Measurements from ENCODE around the gene CDH11. TPM values are rescaled to one million over a fixed set of nuclear protein-coding genes. Genes with fewer than 3 reads are reported as not detected.

The CDH11 gene
- total RNA-seq, 1 donor from 2014 or later, result 94.1 TPM

GRCh38 chr16:65062736-65063583 lies 58.9 kb downstream of the CDH11 start:
- peaks cover 6% of the 10 kb centered on the region for H3K4me1 ChIP-seq
- ATAC-seq (peak in 1 of 2 donors; percentile 54), DNase-seq (no peak)
- no peak overlapping the region for H3K4me3 ChIP-seq
- H3K9me3 ChIP-seq, result no peaks in the 10 kb centered on the region
- no peaks in the 10 kb centered on the region for H3K36me3 ChIP-seq
- no peak overlapping the region for H3K27ac ChIP-seq
- no peak for TF ChIP-seq CTCF (IDR thresholded peaks at IDR 0.05)
- intact Hi-C loops (cut with DNase I), result no loop called here
- H3K27me3 ChIP-seq (ENCODE audit: low read depth), result no peaks in the 10 kb centered on the region

DNA sequence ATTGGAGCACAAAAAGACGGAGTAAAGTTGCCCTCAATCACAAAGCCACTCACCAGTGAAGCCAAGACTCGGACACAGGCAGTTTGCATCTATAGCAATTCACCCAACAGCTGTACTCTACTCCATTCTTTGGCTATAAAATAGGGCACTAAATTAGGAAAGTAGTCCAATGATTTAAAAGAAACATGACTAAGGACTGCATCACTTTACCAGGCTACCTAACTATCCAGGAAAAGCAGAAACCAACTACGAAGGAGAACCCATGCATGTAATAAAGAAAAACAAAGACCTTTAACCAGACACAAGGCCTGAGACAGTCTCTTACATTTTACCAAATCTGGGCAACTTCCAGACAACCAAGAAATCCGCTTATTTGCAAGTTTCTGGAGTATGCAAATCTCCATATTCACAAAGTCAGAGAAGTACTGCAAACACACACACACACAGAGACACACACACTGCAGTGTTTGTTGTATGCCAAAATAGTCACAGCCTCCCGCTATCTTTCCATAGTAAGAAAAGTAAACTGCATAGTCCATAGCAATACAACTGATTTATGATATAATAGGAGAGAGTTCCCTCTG lies 59.8 kb downstream of the CDH11 start:
- ATAC-seq, result no peak
- Histone ChIP-seq H3K9me3 (no peaks in the 10 kb centered on the region), H3K27me3 (ENCODE audit: low read depth) (no peaks in the 10 kb centered on the region), H3K36me3 (no peaks in the 10 kb centered on the region), H3K4me1 (peaks cover 6% of the 10 kb centered on the region), H3K27ac (no peak overlapping the region), H3K4me3 (no peak overlapping the region)
- intact Hi-C loops (cut with DNase I), result no loop called here
- no peak for DNase-seq
- no peak for TF ChIP-seq CTCF (IDR thresholded peaks at IDR 0.05)

DNA sequence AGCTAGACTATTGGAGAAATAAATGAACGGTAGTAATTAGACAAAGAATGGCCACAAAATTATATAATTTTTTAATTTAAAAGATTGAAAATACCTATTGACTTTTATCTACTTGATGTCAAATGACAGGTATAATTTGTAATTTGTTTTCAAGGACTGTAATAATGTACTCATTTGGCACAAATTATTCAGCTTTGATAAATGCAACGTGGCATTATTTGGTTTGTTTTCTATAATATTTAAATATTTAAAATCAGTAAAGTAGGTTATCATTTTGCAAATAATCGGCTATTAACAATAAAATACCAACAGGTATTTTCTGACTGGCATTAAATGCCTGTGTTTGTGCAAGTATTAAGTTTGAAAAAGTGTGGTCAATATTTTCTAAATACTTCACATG lies 60.6 kb downstream of the CDH11 start:
- Histone ChIP-seq H3K4me3 (no peak overlapping the region), H3K27me3 (ENCODE audit: low read depth) (no peaks in the 10 kb centered on the region), H3K27ac (no peak overlapping the region), H3K36me3 (no peaks in the 10 kb centered on the region), H3K9me3 (no peaks in the 10 kb centered on the region), H3K4me1 (peaks cover 6% of the 10 kb centered on the region)
- ATAC-seq, result no peak
- DNase-seq, result no peak
- intact Hi-C loops (cut with DNase I), result no loop called here
- TF ChIP-seq CTCF (IDR thresholded peaks at IDR 0.05), result no peak

DNA sequence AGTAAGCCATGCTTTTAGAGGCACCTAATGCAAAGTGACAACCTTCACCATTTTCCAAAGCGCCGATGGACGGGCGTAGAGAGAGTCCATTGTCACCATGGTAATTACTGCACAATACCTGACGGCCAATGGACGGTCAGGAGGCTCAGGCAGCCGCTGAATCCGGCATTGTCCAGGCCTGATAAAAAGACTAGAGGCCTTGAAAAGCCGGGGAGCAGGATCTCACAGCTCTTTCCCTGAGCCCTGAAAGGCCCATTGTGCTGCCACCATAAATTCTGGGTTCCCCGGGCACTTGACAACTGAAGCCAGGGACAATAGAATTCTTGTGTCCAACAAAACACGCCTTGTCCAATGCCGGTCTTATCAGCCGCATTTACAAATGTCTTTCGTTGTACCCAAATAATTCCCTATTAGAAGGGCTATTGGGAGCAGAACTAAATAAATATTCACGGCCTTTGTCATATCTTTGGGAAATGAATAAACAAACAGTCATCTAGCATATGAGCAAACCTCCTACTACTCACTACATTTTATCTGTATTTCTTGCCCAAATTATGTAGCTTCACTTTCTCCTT lies 62.4 kb downstream of the CDH11 start:
- Histone ChIP-seq H3K4me1 (peaks cover 6% of the 10 kb centered on the region), H3K27ac (no peak overlapping the region), H3K27me3 (ENCODE audit: low read depth) (no peaks in the 10 kb centered on the region), H3K36me3 (no peaks in the 10 kb centered on the region), H3K4me3 (no peak overlapping the region), H3K9me3 (no peaks in the 10 kb centered on the region)
- DNase-seq (no peak), ATAC-seq (no peak)
- TF ChIP-seq CTCF (IDR thresholded peaks at IDR 0.05), result no peak
- intact Hi-C loops (cut with DNase I), result no loop called here

DNA sequence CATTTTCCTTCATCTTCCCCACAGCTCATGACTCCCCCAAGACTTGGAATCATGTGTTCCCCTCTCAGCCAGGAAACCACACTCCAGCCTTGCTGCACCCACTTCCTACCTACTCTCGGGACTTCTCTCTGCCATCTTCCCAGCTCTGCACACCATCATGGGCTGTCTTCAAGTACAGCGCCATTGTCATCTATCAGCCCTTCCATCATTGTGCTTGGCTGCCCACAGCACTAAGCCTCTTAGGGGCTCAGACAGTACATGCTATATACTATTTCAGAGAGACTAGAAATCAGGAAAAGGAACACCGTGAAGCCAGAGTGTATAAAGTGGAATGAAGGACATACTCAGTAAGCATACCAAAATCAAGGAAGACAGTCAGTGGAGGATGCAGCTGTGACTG lies 64.7 kb downstream of the CDH11 start:
- intact Hi-C loops (cut with DNase I), result no loop called here
- no peaks in the 10 kb centered on the region for H3K36me3 ChIP-seq
- no peak overlapping the region for H3K27ac ChIP-seq
- DNase-seq, result no peak
- no peaks in the 10 kb centered on the region for H3K4me1 ChIP-seq
- H3K4me3 ChIP-seq, result no peak overlapping the region
- no peaks in the 10 kb centered on the region for H3K9me3 ChIP-seq
- ATAC-seq, result no peak
- H3K27me3 ChIP-seq (ENCODE audit: low read depth), result no peaks in the 10 kb centered on the region
- TF ChIP-seq CTCF (IDR thresholded peaks at IDR 0.05), result no peak

Data from lower lobe of right lung (tissue), 2 donors.